PC-3 (cell line): Measurements from ENCODE around the gene PTH1R.

Source experiments
- CTCF ChIP-seq: fragments of 300-600 bp; sonication (generic); conservative IDR thresholded peaks from 2 replicates; pipeline ENCODE4 v1.5.1; 2017; ENCODE audit warnings: antibody characterized with exemption, low read depth, mild to moderate bottlenecking, low read length
- EZH2phosphoT487 ChIP-seq: fragments of 300-600 bp; sonication (generic); IDR thresholded peaks from 2 replicates; pipeline ENCODE4 v1.6.1; 2018; ENCODE audit warnings: mild to moderate bottlenecking, antibody characterized with exemption, low read length, borderline replicate concordance

GRCh38 chr3:46845860-46846623, 31.5 kb upstream of the PTH1R start:
- TF ChIP-seq CTCF (peak; percentile 60), EZH2phosphoT487 (no peak)
